Heart left ventricle (tissue), 16 donors: ENCODE data around the gene USP32. TPM values are rescaled to one million over a fixed set of nuclear protein-coding genes. Genes with fewer than 3 reads are reported as not detected.

Experiments used
- ATAC-seq, 4 donors: fragments of 200-7000 bp; cut with Tn5 transposase; one replicate each; pipeline ENCODE4 v1.9.1; 2020 to 2022; ENCODE audit warnings: moderate library complexity in 4 of 4, mild to moderate bottlenecking in 3 of 4, moderate number of reproducible peaks in 1 of 4
- DNase-seq, 5 donors: peaks; one replicate each; pipeline ENCODE4 v3.0.0-alpha.2; 2020
- H3K27ac ChIP-seq, 12 donors: fragments of 200-600 bp; sonication (generic) in 4 of 12; one replicate each; pipeline versions ENCODE4 v1.5.0 to v1.8.0; 2016 to 2022; ENCODE audit warnings: mild to moderate bottlenecking in 2 of 12
- H3K27me3 ChIP-seq, 9 donors: fragments of 200-600 bp; sonication (generic) in 2 of 9; one replicate each; pipeline versions ENCODE4 v1.5.1 to v1.8.0; 2016 to 2022; ENCODE audit warnings: mild to moderate bottlenecking in 3 of 9
- H3K36me3 ChIP-seq, 9 donors: fragments of 200-600 bp; sonication (generic) in 2 of 9; one replicate each; pipeline versions ENCODE4 v1.5.0 to v1.8.0; 2018 to 2022; ENCODE audit warnings: mild to moderate bottlenecking in 2 of 9
- H3K4me1 ChIP-seq, 12 donors: fragments of 200-600 bp; sonication (generic) in 4 of 12; one replicate each; pipeline versions ENCODE4 v1.5.0 to v1.8.0; 2016 to 2022; ENCODE audit warnings: mild to moderate bottlenecking in 3 of 12
- H3K4me3 ChIP-seq, 12 donors: fragments of 200-600 bp; sonication (generic) in 4 of 12; one replicate each; pipeline versions ENCODE4 v1.5.0 to v1.8.0; 2017 to 2022; ENCODE audit warnings: mild to moderate bottlenecking in 9 of 12, moderate library complexity in 4 of 12
- H3K9me3 ChIP-seq, 12 donors: fragments of 200-600 bp; sonication (generic) in 4 of 12; one replicate each; pipeline versions ENCODE4 v1.5.0 to v1.8.0; 2016 to 2022; ENCODE audit warnings: mild to moderate bottlenecking in 1 of 12
- CTCF ChIP-seq, 12 donors: fragments of 200-600 bp; sonication (generic) in 4 of 12; IDR thresholded peaks; one replicate each; pipeline versions ENCODE4 v1.5.0 to v1.8.0; 2018 to 2022; ENCODE audit warnings: antibody characterized with exemption in 12 of 12, mild to moderate bottlenecking in 5 of 12
- POLR2A ChIP-seq, 2 donors: fragments of 450-650 bp; IDR thresholded peaks; one replicate each; pipeline ENCODE4 v1.6.1; 2017; ENCODE audit warnings: antibody characterized with exemption in 2 of 2, mild to moderate bottlenecking in 2 of 2, moderate library complexity in 2 of 2
- WGBS, 4 donors: extraction: QIAGEN DNeasy Blood & Tissue Kit in 2 of 4; methylation state at CpG; one replicate each; pipeline versions ENCODE4 v1.1.5 to v1.1.7; 2013 to 2018; 5-methylcytosine and 5-hydroxymethylcytosine counted together
- intact Hi-C, 10 donors: fragments of 100-400 bp; cut with DNase I; formaldehyde crosslinking; loops; one replicate each; pipeline versions ENCODE4 v1.11.1 to v1.14.2; 2022
- polyA plus RNA-seq, 2 donors: library from polyadenylated mRNA; stranded (reverse); fragments of 200-250 nt; gene quantifications; one replicate each; pipeline ENCODE4 v1.2.3, GENCODE V29; 2013
- total RNA-seq, 9 donors: library from RNA; depleted of rRNA in 2 of 9; stranded (reverse); fragments of >200 nt in 2 of 9; fragmentation: NEBNext Ultra II Directional in 3 of 9; extraction: Animal tissue kit (Norgen Biotek cat#: 25700) in 3 of 9; gene quantifications; one replicate each; pipeline versions ENCODE4 v1.1.0 to v1.2.4, GENCODE V29; 2016 to 2023
- donor health status: ischemic (EF 13 %, LVEDD 7.1; RV severe dilation, severe dysfunction).
- donor health status: healthy with polysubstance abuse.
- donor health status: DM: no; HTN: yes; CAD: no.
- donor health status: DM: no; HTN: no; CAD: no.
- donor health status: ischemic (EF 25% LVEDD 6.9; RV normal size, moderate dysfunction).
- donor health status: ischemic (EF 25% LVEDD 5.7; RV mildly dilated, moderate dysfunction).
- donor health status: healthy.
- donor health status: DM: yes; HTN: yes; CAD: no.
- donor health status: ischemic (EF 35%, LVEDD 5.7; RV mildly dilated, moderate dysfunction).
- donor health status: nonischemic (EF 11% LVEDD 7.7; RV severe dilation, severe dysfunction).
- donor health status: DM: yes; HTN: yes; CAD: no.
- donor health status: PGD.
- donor health status: ischemic (EF 29% LVEDD 5.4; RV normal size, mild dysfunction).
- donor health status: nonischemic (EF 23%, LVEDD 6.1; RV moderate dilation, normal function).

USP32 gene
- total and polyA plus RNA-seq, 11 donors: 9.8 to 50.0 (median 30.3) TPM

- H3K36me3 ChIP-seq: no peaks in the 10 kb centered on the region
- H3K4me3 ChIP-seq: no peak overlapping the region
- H3K27me3 ChIP-seq: no peaks in the 10 kb centered on the region
- intact Hi-C loops: no loop called here
- WGBS, 4 donors: 56 to 100% (median 99%) methylated on average over 1 of the region's 1 CpG
- no peak for TF ChIP-seq POLR2A (IDR thresholded peaks at IDR 0.05)
- no peak for TF ChIP-seq CTCF (IDR thresholded peaks at IDR 0.05)
- H3K27ac ChIP-seq: no peak overlapping the region
- H3K9me3 ChIP-seq: peaks cover 0 to 6% (median 0%) of the 10 kb centered on the region in 12 donors
- no peak for DNase-seq
- H3K4me1 ChIP-seq: peaks cover 0 to 35% (median 4%) of the 10 kb centered on the region in 12 donors
- peak in 2 of 4 donors; percentile 39 to 52 for ATAC-seq
Measured at GRCh38 chr17:60356940-60357339, 35.0 kb downstream of the USP32 start.

DNA sequence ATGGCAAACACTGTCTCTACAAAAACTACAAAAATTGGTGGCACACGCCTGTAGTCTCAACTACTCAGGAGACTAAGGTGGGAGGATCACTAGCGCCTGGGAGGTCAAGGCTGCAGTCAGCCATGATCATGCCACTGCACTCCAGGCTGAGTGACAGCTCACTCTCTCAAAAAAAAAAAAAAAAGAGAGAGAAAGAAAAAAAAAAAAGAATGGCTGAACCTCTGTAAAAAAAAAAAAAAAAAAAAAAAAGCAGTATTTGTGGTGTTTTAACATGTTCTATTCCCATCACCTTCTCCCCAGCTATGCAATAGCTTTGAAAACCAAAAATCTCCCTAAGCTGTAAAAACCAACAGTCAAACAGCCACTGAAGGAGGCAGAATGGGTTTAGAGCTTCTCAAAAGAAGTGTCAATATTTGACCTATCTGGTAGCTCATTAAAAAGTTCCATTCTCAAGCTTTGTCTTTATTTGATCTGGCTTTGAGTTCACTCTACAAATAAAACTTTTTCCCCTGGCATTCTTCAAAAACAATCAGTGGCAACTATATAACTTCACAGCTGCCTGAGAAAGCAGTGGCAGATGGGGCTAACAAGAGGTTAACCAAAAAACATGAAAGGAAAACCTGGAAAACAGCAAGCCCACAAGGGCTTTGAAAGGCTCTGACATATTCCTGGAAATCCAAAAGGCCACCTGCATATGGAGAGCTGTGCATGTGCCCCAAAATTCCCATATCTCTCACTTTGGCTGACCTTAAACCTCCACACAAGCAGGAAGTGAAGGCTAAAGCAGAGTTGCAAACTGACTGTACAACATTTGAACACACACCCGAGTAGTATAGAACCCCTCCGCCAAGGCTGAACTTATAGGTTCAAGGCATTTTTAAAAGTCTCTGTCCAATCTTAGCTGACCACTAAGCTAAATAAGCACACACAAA, 36.0 kb downstream of the USP32 start:
- peaks cover 0 to 6% (median 0%) of the 10 kb centered on the region in 12 donors for H3K9me3 ChIP-seq
- no peak for DNase-seq
- H3K27ac ChIP-seq: no peak overlapping the region
- ATAC-seq: no peak
- no peak overlapping the region for H3K4me3 ChIP-seq
- no peaks in the 10 kb centered on the region for H3K36me3 ChIP-seq
- intact Hi-C loops: no loop called here
- H3K27me3 ChIP-seq: no peaks in the 10 kb centered on the region
- 95 to 99% (median 98%) methylated on average over 4 of the region's 4 CpGs for WGBS, 4 donors
- TF ChIP-seq CTCF (IDR thresholded peaks at IDR 0.05) (no peak), POLR2A (IDR thresholded peaks at IDR 0.05) (no peak)
- peaks cover 0 to 39% (median 6%) of the 10 kb centered on the region in 12 donors for H3K4me1 ChIP-seq

DNA sequence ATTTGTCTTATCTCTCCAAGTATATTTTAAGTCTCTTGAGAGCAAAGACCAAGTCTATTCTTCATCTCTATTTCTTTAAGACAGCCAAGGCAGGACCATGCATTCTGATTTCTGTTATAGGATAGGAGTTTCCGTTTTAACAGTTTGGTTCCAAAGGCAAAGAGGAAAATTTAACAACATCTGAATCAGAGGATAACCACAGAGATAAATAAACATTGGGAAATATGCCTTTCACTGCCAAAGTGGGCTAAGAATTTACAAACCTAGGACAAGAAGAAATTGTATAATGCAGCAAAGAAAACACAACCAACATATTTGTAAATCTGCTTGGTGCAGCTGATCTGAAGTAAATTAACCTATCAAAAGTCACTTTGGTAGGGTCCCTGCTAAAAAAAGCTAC, 37.7 kb downstream of the USP32 start:
- H3K4me3 ChIP-seq: no peak overlapping the region
- WGBS, 4 donors: 41 to 67% (median 47%) methylated on average over 1 of the region's 1 CpG
- no peak for TF ChIP-seq POLR2A (IDR thresholded peaks at IDR 0.05)
- no peak for TF ChIP-seq CTCF (IDR thresholded peaks at IDR 0.05)
- peaks cover 0 to 41% (median 6%) of the 10 kb centered on the region in 12 donors for H3K4me1 ChIP-seq
- no peak overlapping the region for H3K27ac ChIP-seq
- ATAC-seq (peak in 1 of 4 donors; percentile 20), DNase-seq (no peak)
- peaks cover 0 to 6% (median 0%) of the 10 kb centered on the region in 12 donors for H3K9me3 ChIP-seq
- no peaks in the 10 kb centered on the region for H3K27me3 ChIP-seq
- intact Hi-C loops: no loop called here
- no peaks in the 10 kb centered on the region for H3K36me3 ChIP-seq

DNA sequence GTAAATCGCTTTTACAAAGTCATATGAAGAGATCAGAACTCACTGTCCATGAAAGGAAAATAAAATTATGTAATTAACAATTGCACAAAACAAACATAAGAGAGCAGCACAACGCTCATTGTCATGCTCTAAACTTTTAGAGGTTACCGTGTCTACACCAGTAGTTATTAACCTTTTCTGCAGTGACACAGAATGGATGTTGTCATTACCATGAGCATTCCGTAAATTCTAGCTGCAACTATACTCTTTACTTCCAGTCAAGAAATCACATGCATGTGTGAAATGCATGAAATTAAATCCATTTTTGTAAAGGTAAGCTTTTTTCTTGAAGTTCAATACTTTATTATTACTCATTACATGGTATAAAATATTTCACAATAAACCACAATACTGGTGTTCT, 38.2 kb downstream of the USP32 start:
- H3K4me1 ChIP-seq: peaks cover 0 to 41% (median 5%) of the 10 kb centered on the region in 12 donors
- peaks cover 0 to 6% (median 0%) of the 10 kb centered on the region in 12 donors for H3K9me3 ChIP-seq
- WGBS, 4 donors: 84 to 91% (median 89%) methylated on average over 4 of the region's 4 CpGs
- H3K27ac ChIP-seq: no peak overlapping the region
- no peaks in the 10 kb centered on the region for H3K36me3 ChIP-seq
- intact Hi-C loops: no loop called here
- H3K4me3 ChIP-seq: no peak overlapping the region
- H3K27me3 ChIP-seq: no peaks in the 10 kb centered on the region
- no peak for ATAC-seq
- DNase-seq: no peak
- TF ChIP-seq POLR2A (IDR thresholded peaks at IDR 0.05) (no peak), CTCF (IDR thresholded peaks at IDR 0.05) (no peak)
